Right ventricle myocardium inferior (tissue), 1 donor: Measurements from ENCODE around the gene MCTP2. TPM values are rescaled to one million over a fixed set of nuclear protein-coding genes. Genes with fewer than 3 reads are reported as not detected.
A peak's percentile ranks its signal among the peaks of the same experiment; 100 is the strongest.

Experiments used
- ATAC-seq: fragments of 200-7000 bp; cut with Tn5 transposase; one replicate; pipeline ENCODE4 v1.9.1; 2020; ENCODE audit warnings: mild to moderate bottlenecking, moderate library complexity
- DNase-seq: peaks from one replicate; pipeline ENCODE4 v3.0.0; 2021; ENCODE audit errors: missing footprints
- intact Hi-C: fragments of 100-400 bp; cut with DNase I; formaldehyde crosslinking; loops from one replicate; pipeline ENCODE4 v1.11.0; 2022
- total RNA-seq: library from RNA; stranded (reverse); fragmentation: NEBNext Ultra II Directional; extraction: Animal tissue kit (Norgen Biotek cat#: 25700); gene quantifications from one replicate; pipeline ENCODE4 v1.2.1, GENCODE V29; 2021
- donor health status: DM: no; HTN: yes; CAD: no; lungs with severe emphysema.

Gene MCTP2
- total RNA-seq, 1 donor from 2014 or later, result 1.2 TPM

- no peak for ATAC-seq
- DNase-seq, result peak; percentile 32
- intact Hi-C loops, result no loop called here
Measured at GRCh38 chr15:94282269-94283250, 51.2 kb downstream of the MCTP2 start.

DNA sequence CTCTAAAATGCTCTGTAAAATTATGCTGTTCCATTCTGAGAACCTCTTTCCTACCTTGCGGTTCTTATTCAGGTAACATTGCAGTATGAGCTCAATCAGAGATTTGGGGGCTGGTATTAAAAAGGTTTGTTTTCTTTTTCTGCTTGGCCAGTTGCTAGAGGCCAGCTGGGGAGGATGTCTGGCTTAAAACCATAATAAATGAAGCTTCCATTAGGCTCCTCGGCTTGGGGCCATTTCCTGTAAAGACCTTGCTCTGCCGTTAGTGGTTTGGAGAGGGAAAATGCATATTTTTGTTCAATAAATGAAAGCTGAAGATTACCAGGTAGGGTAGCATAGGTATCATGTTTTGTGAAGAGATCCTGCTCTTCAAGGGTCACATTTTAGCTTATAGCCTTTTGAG, 55.2 kb downstream of the MCTP2 start:
- ATAC-seq, result no peak
- DNase-seq, result no peak
- intact Hi-C loops, result no loop called here

GRCh38 chr15:94287794-94288246, 56.5 kb downstream of the MCTP2 start:
- ATAC-seq, result no peak
- DNase-seq, result peak; percentile 64
- intact Hi-C loops, result no loop called here

DNA sequence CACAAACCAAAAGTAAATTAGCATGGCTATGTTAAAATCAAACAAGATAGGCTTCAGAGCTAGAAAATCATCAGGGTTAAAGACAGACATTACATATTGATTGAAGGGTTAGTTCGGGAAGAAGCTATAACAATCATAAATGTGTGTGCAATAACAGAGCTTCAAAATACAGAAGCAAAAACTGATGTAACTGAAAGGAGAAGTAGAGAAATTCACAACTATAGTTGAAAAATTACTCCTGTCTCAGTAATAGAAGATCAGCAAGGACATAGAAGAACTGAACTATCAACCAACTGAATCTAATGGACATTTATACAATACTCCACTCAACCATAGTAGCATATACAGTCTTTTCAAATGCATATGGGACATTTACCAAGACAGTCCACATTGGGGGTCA, 59.4 kb downstream of the MCTP2 start:
- intact Hi-C loops, result no loop called here
- DNase-seq (no peak), ATAC-seq (no peak)

GRCh38 chr15:94293411-94294402, 62.3 kb downstream of the MCTP2 start:
- peak; percentile 51 for DNase-seq
- intact Hi-C loops, result no loop called here
- ATAC-seq, result no peak

DNA sequence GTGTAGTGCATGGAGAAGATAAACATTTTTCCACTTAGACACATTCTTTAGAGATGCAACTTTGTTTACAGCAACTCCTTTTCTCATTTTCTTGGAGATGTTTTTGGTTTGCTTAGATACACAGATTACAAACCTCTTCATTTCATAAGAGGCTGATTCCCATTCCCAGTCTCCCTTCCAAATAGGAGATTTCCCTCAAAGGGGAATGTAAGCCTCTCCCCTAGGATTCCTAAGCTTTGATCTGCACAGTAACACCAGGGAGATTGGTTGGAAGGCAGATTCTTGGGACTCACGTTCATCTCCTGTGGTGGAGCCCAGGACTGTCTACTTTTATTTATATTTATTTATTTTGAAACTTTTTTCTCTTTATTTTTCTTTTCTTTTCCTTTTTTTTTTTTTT, 63.2 kb downstream of the MCTP2 start:
- DNase-seq (no peak), ATAC-seq (no peak)
- intact Hi-C loops, result no loop called here

DNA sequence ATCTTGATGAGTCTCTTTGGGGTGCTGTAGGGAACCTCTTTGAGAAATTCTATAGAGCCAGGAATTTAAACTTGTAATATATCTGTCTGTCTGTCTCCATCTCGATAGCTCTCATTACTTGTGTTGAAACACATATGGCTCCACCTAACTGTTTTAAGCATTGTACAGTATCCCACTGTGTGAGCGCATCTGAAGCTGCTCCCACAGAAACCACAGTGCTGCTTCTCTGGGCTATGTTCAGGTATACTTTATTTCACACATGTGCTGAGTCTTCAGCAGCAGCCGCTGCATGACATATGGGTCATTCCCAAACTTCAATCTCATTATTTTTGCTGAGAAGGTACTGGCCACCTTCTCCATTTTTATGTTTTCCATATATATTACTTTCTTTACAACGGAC, 63.9 kb downstream of the MCTP2 start:
- DNase-seq (no peak), ATAC-seq (no peak)
- intact Hi-C loops, result no loop called here

- DNase-seq (no peak), ATAC-seq (no peak)
- intact Hi-C loops, result no loop called here
Measured at GRCh38 chr15:94296717-94297116, 65.4 kb downstream of the MCTP2 start.

- ATAC-seq (no peak), DNase-seq (no peak)
- intact Hi-C loops, result no loop called here
Measured at GRCh38 chr15:94297558-94297957, 66.2 kb downstream of the MCTP2 start.

DNA sequence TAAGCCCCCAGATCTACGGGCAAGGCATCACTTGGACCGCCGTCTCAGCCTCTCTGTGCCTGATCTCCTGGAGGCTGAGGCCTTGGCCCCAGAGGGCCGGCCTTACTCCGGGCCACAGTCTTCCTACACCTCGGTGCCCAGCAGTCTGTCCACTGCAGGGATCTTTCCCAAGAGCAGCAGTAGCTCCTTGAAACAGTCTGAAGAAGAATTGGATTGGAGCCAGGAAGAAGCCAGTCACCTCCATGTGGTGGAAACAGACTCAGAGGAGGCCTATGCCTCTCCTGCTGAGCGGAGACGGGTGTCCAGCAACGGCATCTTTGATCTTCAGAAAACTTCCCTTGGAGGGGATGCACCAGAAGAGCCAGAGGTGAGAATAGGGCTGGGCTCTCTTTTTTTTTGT, 67.0 kb downstream of the MCTP2 start:
- ATAC-seq, result no peak
- no peak for DNase-seq
- intact Hi-C loops, result no loop called here

DNA sequence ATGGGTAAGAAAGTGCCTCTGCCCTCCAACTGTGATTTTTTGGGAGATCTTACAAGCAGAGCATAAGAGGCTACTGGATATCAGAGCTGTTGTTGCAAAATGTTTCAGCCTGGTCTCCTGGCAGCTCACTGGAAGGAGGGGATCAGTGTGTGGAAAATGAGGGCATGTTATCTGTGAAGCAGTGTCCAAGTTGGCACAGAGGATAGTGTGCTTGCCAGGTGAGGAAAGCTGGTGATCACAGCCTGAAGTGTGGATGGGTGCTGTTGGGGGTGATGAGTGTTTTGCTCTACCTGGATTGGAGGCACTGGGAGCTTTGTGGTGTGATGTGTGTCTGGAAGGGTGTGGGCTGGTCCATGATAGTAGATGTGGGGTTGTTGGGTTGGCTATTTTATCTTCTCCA, 69.3 kb downstream of the MCTP2 start:
- ATAC-seq (peak; percentile 97), DNase-seq (peak; percentile 56)
- intact Hi-C loops, result no loop called here

GRCh38 chr15:94305133-94305532, 73.8 kb downstream of the MCTP2 start:
- intact Hi-C loops, result no loop called here
- ATAC-seq, result no peak
- DNase-seq, result no peak

DNA sequence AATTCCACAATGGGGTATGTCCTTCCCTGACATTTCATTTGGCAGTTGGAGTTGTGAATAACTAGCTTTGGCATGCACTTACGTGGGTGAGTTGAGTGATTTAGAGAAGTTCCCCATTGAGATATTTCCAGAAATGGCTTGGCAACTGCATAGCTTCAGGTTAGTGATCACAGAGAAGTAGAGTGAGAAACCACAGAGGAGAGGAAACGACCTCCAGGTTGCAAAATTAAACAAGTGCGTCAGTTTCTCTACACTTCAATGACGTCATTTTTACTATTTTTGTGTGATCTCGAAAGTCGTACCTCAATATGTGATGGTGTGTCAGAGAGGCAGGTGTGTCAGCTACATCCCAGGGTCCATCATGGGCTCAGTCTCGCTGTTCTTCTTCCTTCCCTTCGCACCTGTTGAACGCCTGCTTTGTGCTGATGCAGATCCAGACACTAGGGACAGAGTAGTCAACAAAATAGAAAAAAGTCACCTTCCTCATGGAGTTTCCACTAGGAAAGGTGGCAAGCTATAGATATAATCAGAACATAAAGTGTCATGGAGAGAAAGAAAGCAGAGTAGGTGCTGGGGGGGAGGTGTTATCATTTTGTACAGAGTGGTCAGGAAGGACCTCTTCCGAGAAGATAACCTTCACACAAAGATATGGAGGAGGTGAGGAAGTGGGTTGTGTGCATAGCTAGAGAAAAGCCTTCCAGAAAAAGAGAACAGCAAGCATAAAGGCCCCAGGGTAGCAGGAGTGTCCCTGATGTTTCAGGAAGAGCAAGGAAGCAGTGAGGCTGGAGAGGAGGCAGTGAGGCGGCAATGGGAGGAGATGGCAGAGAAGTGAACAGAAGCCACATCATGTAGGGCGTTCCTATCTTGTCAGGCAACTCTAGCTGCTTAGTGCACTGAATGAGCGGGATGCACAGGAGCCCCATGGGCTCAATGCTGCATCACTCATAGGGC, 75.6 kb downstream of the MCTP2 start:
- no peak for ATAC-seq
- intact Hi-C loops, result no loop called here

GRCh38 chr15:94312946-94313345, 81.6 kb downstream of the MCTP2 start:
- intact Hi-C loops, result no loop called here
- no peak for DNase-seq
- ATAC-seq, result no peak

More for the DNA sequence above, 75.6 kb downstream of the MCTP2 start:
- DNase-seq, result no peak

- intact Hi-C loops, result no loop called here
- DNase-seq, result no peak
- no peak for ATAC-seq
Measured at GRCh38 chr15:94314639-94315038, 83.3 kb downstream of the MCTP2 start.

DNA sequence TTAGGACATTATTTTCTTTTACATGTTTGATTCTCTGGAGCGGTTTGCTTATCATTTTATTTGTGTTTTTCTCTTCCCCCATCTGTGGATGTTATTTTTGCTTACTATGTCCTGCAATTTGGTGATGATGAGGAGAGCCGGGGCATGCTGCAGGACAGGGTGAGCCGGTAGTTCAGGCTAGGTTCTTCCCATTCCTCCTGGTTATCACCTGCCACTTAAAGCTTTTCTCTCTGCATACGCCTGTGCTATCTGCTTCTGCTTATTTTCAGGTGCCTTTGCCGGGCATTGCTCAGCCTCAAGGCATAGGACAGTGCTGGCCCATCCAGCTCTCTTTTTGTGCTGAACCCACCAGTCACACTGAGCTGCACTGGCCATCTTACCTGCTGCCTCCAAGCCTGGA, 85.8 kb downstream of the MCTP2 start:
- DNase-seq (no peak), ATAC-seq (no peak)
- intact Hi-C loops, result no loop called here

DNA sequence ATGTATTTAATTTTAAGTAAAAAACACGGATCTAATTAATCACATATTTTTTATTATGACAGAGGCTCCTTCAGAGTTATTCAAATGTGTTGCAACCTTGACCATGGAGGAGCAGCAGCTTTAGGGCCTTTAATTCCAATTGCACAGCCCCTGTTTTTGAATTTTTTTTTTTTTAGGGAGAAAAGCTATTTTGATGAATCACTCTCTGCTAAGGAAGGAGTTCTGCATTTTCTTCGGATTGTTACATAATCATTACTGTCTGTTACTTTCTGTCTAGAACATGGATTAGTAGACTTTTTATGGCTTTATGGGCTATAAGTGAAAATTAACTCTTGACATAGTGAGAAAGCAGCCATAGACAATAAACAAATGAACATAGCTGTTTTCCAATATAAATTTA, 90.8 kb downstream of the MCTP2 start:
- intact Hi-C loops, result no loop called here
- DNase-seq, result no peak
- no peak for ATAC-seq

- ATAC-seq (no peak), DNase-seq (no peak)
- intact Hi-C loops, result no loop called here
Measured at GRCh38 chr15:94323076-94323475, 91.7 kb downstream of the MCTP2 start.
